K562 (cell line): ENCODE results near the gene KCNK4. TPM values are rescaled to one million over a fixed set of nuclear protein-coding genes. Genes with fewer than 3 reads are reported as not detected.

Experiments used
- SAP30 ChIP-seq: fragments of 200-600 bp; sonication (generic); IDR thresholded peaks from 2 replicates; pipeline ENCODE4 v1.6.1; 2012; ENCODE audit warnings: borderline replicate concordance, low read depth, mild to moderate bottlenecking, moderate library complexity, low read length, control low read depth, inconsistent platforms; ENCODE audit not compliant: insufficient read depth, poor library complexity, severe bottlenecking
- SMARCA5 ChIP-seq: fragments of 450-650 bp; IDR thresholded peaks from 2 replicates; pipeline ENCODE4 v1.6.1; 2016
- STAT6 ChIP-seq: sonication (generic); formaldehyde crosslinking; IDR thresholded peaks from 2 replicates; pipeline ENCODE4 v1.8.1; 2023; ENCODE audit warnings: mild to moderate bottlenecking, missing genetic modification reagents
- TFAP4 ChIP-seq: sonication (generic); formaldehyde crosslinking; IDR thresholded peaks from 2 replicates; pipeline ENCODE4 v1.8.0; 2022; ENCODE audit warnings: missing genetic modification reagents, mild to moderate bottlenecking, moderate library complexity, borderline replicate concordance
- ZBTB7A ChIP-seq: IDR thresholded peaks from 2 replicates; pipeline ENCODE4 v1.6.1; 2011; ENCODE audit warnings: low read depth, mild to moderate bottlenecking, low read length, moderate library complexity, borderline replicate concordance; ENCODE audit not compliant: control insufficient read depth
- polyA plus RNA-seq, 8 experiments: library from polyadenylated mRNA; depleted of rRNA in 4 of 8; stranded (reverse) in 5 of 8; unstranded in 3 of 8; fragments of >200 nt; fragmentation: Nextera tagmentation in 2 of 8; fragmentation: Illumina TruSeq in 1 of 8; extraction: Ambion mirVana in 2 of 8; extraction: Trizol in 1 of 8; gene quantifications; 2 replicates each; pipeline versions ENCODE4 v1.2.1 to v1.2.3, GENCODE V29; 2011 to 2014; ENCODE audit warnings: inconsistent platforms in 1 of 8, missing spikeins in 1 of 8
- total RNA-seq, 7 experiments: library from RNA; depleted of rRNA in 6 of 7; stranded (reverse); fragments of >200 nt in 6 of 7; fragmentation: Illumina TruSeq in 2 of 7; extraction: Trizol in 2 of 7; gene quantifications; 2 replicates each; pipeline versions ENCODE4 v1.2.1 to v1.2.3, GENCODE V29; 2011 to 2021; ENCODE audit warnings: low replicate concordance in 1 of 7
- TF ChIP-seq, protein P1 (sequence below): fragments of 150-350 bp; conservative IDR thresholded peaks from 2 replicates; pipeline ENCODE4 v1.6.1; 2014; ENCODE audit warnings: low read length
- TF ChIP-seq, protein P2 (sequence below): fragments of 200-600 bp; sonication (generic); IDR thresholded peaks from one replicate; pipeline ENCODE4 v1.6.1; 2012; ENCODE audit warnings: mild to moderate bottlenecking, low read depth, low read length, inconsistent platforms

Gene KCNK4
- total and polyA plus RNA-seq, 9 of the 15 experiments (the other 6 are each of a cell fraction or from before 2014, with no cell fraction given), result not detected

DNA sequence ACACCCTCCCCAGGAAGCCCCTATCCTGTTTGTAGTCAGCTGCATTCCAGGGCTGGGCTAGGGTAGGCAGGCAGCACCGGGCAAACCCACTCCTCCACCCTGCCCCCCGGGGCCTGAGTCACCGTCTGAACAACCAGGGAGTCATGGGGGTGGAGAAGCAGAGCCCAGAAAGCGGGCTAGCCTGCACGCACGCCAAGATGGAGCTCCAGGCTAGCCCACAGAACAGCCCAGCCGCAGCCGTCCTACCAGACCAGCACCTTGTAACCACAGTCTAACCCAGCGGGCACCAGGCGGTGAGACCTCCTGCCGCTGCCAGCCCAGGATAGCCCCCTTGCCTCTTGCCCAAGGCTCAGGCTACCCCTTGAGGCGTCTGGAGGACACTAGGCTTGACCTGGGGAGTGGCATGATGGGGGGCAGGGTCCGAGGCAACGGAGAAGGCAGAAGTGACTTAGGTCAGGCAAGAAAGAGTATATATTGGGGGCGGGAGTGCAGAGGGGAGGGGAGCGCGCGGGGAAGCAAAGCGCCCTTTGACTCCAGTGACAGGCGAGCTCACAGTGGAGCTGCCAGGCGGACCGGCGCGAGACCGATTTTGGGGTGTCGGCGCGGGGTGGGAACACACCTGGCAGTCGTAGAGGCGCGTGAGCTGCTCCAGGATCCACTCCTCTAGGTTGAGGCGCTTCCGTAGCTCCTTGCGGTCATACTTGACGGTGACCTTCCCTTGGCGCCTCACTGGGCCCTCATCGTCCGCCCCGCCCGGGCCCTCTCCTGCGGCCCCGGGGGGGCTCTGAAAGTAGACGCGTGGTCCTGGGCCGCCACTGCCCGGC, 45.1 kb upstream of the KCNK4 start (continued):
- TF ChIP-seq, protein P1, sequence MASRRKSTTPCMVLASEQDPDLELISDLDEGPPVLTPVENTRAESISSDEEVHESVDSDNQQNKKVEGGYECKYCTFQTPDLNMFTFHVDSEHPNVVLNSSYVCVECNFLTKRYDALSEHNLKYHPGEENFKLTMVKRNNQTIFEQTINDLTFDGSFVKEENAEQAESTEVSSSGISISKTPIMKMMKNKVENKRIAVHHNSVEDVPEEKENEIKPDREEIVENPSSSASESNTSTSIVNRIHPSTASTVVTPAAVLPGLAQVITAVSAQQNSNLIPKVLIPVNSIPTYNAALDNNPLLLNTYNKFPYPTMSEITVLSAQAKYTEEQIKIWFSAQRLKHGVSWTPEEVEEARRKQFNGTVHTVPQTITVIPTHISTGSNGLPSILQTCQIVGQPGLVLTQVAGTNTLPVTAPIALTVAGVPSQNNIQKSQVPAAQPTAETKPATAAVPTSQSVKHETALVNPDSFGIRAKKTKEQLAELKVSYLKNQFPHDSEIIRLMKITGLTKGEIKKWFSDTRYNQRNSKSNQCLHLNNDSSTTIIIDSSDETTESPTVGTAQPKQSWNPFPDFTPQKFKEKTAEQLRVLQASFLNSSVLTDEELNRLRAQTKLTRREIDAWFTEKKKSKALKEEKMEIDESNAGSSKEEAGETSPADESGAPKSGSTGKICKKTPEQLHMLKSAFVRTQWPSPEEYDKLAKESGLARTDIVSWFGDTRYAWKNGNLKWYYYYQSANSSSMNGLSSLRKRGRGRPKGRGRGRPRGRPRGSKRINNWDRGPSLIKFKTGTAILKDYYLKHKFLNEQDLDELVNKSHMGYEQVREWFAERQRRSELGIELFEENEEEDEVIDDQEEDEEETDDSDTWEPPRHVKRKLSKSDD, result no peak
- TF ChIP-seq SMARCA5 (peak; percentile 56; the same call in 1 of the 2 replicates), STAT6 (no peak), SAP30 (peak; percentile 59), ZBTB7A (peak; percentile 82; the same call in 1 of the 2 replicates), TFAP4 (CRISPR knock-in tag) (peak; percentile 65; the same call in 1 of the 2 replicates)
- TF ChIP-seq, protein P2, sequence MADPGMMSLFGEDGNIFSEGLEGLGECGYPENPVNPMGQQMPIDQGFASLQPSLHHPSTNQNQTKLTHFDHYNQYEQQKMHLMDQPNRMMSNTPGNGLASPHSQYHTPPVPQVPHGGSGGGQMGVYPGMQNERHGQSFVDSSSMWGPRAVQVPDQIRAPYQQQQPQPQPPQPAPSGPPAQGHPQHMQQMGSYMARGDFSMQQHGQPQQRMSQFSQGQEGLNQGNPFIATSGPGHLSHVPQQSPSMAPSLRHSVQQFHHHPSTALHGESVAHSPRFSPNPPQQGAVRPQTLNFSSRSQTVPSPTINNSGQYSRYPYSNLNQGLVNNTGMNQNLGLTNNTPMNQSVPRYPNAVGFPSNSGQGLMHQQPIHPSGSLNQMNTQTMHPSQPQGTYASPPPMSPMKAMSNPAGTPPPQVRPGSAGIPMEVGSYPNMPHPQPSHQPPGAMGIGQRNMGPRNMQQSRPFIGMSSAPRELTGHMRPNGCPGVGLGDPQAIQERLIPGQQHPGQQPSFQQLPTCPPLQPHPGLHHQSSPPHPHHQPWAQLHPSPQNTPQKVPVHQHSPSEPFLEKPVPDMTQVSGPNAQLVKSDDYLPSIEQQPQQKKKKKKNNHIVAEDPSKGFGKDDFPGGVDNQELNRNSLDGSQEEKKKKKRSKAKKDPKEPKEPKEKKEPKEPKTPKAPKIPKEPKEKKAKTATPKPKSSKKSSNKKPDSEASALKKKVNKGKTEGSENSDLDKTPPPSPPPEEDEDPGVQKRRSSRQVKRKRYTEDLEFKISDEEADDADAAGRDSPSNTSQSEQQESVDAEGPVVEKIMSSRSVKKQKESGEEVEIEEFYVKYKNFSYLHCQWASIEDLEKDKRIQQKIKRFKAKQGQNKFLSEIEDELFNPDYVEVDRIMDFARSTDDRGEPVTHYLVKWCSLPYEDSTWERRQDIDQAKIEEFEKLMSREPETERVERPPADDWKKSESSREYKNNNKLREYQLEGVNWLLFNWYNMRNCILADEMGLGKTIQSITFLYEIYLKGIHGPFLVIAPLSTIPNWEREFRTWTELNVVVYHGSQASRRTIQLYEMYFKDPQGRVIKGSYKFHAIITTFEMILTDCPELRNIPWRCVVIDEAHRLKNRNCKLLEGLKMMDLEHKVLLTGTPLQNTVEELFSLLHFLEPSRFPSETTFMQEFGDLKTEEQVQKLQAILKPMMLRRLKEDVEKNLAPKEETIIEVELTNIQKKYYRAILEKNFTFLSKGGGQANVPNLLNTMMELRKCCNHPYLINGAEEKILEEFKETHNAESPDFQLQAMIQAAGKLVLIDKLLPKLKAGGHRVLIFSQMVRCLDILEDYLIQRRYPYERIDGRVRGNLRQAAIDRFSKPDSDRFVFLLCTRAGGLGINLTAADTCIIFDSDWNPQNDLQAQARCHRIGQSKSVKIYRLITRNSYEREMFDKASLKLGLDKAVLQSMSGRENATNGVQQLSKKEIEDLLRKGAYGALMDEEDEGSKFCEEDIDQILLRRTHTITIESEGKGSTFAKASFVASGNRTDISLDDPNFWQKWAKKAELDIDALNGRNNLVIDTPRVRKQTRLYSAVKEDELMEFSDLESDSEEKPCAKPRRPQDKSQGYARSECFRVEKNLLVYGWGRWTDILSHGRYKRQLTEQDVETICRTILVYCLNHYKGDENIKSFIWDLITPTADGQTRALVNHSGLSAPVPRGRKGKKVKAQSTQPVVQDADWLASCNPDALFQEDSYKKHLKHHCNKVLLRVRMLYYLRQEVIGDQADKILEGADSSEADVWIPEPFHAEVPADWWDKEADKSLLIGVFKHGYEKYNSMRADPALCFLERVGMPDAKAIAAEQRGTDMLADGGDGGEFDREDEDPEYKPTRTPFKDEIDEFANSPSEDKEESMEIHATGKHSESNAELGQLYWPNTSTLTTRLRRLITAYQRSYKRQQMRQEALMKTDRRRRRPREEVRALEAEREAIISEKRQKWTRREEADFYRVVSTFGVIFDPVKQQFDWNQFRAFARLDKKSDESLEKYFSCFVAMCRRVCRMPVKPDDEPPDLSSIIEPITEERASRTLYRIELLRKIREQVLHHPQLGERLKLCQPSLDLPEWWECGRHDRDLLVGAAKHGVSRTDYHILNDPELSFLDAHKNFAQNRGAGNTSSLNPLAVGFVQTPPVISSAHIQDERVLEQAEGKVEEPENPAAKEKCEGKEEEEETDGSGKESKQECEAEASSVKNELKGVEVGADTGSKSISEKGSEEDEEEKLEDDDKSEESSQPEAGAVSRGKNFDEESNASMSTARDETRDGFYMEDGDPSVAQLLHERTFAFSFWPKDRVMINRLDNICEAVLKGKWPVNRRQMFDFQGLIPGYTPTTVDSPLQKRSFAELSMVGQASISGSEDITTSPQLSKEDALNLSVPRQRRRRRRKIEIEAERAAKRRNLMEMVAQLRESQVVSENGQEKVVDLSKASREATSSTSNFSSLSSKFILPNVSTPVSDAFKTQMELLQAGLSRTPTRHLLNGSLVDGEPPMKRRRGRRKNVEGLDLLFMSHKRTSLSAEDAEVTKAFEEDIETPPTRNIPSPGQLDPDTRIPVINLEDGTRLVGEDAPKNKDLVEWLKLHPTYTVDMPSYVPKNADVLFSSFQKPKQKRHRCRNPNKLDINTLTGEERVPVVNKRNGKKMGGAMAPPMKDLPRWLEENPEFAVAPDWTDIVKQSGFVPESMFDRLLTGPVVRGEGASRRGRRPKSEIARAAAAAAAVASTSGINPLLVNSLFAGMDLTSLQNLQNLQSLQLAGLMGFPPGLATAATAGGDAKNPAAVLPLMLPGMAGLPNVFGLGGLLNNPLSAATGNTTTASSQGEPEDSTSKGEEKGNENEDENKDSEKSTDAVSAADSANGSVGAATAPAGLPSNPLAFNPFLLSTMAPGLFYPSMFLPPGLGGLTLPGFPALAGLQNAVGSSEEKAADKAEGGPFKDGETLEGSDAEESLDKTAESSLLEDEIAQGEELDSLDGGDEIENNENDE, result no peak
